Measurements from ENCODE around the gene TRIM46. TPM values are rescaled to one million over a fixed set of nuclear protein-coding genes. Genes with fewer than 3 reads are reported as not detected.

TRIM46 gene
- total RNA-seq, 1 donor from 2014 or later: 8.1 TPM

DNA sequence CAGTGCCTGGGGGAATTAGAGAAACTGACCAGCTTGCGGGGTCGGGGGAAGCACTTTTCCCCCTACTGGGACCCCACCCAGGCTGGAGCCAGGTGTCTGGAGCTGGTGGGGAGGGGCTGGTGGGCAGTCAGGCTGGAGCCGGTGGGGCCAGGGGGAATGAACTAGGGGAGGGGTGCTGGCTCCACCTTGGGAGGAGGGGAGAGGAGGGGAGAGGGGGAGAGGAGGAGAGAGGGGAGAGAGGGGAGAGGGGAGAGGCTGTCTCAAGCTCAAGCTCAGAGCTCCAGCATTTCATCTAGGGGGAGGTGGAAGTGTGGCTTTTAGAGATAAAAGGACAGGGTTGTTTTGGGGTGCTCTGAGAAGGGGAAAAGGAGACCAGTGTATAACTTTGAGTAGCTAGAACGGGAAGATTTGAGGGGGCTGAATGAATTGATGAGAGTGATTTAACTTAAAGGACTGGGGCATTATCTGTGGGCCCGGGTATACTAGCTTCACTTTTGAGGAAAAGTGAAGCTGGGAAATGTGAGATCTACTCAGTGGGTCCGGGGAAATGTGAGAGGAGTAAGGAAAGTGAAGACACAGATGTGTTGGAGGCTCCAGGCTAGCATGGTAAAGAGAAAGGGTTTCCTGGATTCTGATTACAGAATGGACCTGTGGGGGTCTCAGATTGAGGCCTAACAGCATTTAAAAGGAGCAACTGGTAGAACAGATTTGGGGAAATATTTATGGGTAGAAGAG is 43.2 kb upstream of the TRIM46 start:
- TF ChIP-seq, protein P1, sequence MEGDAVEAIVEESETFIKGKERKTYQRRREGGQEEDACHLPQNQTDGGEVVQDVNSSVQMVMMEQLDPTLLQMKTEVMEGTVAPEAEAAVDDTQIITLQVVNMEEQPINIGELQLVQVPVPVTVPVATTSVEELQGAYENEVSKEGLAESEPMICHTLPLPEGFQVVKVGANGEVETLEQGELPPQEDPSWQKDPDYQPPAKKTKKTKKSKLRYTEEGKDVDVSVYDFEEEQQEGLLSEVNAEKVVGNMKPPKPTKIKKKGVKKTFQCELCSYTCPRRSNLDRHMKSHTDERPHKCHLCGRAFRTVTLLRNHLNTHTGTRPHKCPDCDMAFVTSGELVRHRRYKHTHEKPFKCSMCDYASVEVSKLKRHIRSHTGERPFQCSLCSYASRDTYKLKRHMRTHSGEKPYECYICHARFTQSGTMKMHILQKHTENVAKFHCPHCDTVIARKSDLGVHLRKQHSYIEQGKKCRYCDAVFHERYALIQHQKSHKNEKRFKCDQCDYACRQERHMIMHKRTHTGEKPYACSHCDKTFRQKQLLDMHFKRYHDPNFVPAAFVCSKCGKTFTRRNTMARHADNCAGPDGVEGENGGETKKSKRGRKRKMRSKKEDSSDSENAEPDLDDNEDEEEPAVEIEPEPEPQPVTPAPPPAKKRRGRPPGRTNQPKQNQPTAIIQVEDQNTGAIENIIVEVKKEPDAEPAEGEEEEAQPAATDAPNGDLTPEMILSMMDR (conservative IDR thresholded peaks at IDR 0.05): no peak
- DNase-seq (ENCODE audit: extremely low spot score, unreplicated experiment): no peak
- Mint-ChIP-seq H3K4me3 (peak overlapping the region; percentile 92), H3K4me1 (ENCODE audit: unreplicated experiment) (peaks cover 49% of the 10 kb centered on the region), H3K36me3 (peaks cover 21% of the 10 kb centered on the region), H3K27ac (peak overlapping the region; percentile 100), H3K9me3 (no peaks in the 10 kb centered on the region), H3K27me3 (peaks cover 33% of the 10 kb centered on the region)

DNA sequence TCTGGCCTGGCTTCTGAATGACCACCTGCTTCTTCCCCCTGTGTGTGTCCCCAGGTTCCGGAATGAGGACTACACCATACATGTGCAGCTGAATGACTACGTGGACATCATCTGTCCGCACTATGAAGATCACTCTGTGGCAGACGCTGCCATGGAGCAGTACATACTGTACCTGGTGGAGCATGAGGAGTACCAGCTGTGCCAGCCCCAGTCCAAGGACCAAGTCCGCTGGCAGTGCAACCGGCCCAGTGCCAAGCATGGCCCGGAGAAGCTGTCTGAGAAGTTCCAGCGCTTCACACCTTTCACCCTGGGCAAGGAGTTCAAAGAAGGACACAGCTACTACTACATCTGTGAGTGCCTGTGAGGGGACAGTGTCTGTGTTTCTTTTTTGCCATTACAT is 42.4 kb upstream of the TRIM46 start:
- H3K4me1 Mint-ChIP-seq (ENCODE audit: unreplicated experiment): peaks cover 45% of the 10 kb centered on the region
- H3K27me3 Mint-ChIP-seq: peaks cover 27% of the 10 kb centered on the region

DNA sequence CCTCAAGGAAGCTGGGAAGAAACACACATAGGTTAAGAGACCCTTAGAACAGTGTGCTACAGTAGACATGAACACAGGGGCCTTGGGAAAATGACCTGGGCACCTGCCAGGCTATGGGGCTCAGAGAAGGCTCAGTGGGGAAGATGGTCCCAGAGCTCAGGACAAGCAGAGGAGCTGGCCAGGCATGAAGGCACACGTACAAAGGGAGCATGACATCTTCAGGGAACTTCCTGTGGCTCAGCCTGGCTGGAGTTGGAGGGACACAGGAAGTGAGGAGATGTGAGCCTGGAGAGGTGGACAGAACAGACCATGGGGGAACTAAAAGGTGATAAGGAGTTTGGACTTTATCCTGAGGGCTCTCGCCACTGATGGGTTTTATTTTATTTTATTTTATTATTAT is 41.8 kb upstream of the TRIM46 start:
- peaks cover 43% of the 10 kb centered on the region for H3K4me1 Mint-ChIP-seq (ENCODE audit: unreplicated experiment)
- TF ChIP-seq, protein P1 (conservative IDR thresholded peaks at IDR 0.05): no peak

More for the DNA sequence above, 42.4 kb upstream of the TRIM46 start:
- no peaks in the 10 kb centered on the region for H3K9me3 Mint-ChIP-seq
- peak overlapping the region; percentile 92 for H3K4me3 Mint-ChIP-seq
- DNase-seq (ENCODE audit: extremely low spot score, unreplicated experiment): no peak
- TF ChIP-seq, protein P1 (conservative IDR thresholded peaks at IDR 0.05): no peak
- H3K27ac Mint-ChIP-seq: peak overlapping the region; percentile 100
- peaks cover 21% of the 10 kb centered on the region for H3K36me3 Mint-ChIP-seq

DNA sequence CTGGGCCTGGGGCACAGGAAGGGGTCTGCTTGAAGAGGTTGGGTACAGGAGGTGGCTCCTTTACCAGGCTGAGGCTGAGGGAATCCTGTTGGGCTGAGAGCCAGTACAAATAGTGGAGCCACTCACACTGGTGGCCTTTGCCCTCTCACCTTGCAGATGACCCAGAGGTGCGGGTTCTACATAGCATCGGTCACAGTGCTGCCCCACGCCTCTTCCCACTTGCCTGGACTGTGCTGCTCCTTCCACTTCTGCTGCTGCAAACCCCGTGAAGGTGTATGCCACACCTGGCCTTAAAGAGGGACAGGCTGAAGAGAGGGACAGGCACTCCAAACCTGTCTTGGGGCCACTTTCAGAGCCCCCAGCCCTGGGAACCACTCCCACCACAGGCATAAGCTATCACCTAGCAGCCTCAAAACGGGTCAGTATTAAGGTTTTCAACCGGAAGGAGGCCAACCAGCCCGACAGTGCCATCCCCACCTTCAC is 39.8 kb upstream of the TRIM46 start:
- Mint-ChIP-seq H3K4me1 (ENCODE audit: unreplicated experiment) (peaks cover 41% of the 10 kb centered on the region), H3K9me3 (no peaks in the 10 kb centered on the region), H3K4me3 (peak overlapping the region; percentile 66), H3K27ac (peak overlapping the region; percentile 100), H3K27me3 (peaks cover 5% of the 10 kb centered on the region), H3K36me3 (peaks cover 25% of the 10 kb centered on the region)
- no peak for DNase-seq (ENCODE audit: extremely low spot score, unreplicated experiment)
- TF ChIP-seq, protein P1 (conservative IDR thresholded peaks at IDR 0.05): no peak

More for the DNA sequence above, 41.8 kb upstream of the TRIM46 start:
- Mint-ChIP-seq H3K27ac (peak overlapping the region; percentile 100), H3K9me3 (no peaks in the 10 kb centered on the region), H3K36me3 (peaks cover 21% of the 10 kb centered on the region), H3K4me3 (peak overlapping the region; percentile 70), H3K27me3 (peaks cover 22% of the 10 kb centered on the region)
- DNase-seq (ENCODE audit: extremely low spot score, unreplicated experiment): no peak

DNA sequence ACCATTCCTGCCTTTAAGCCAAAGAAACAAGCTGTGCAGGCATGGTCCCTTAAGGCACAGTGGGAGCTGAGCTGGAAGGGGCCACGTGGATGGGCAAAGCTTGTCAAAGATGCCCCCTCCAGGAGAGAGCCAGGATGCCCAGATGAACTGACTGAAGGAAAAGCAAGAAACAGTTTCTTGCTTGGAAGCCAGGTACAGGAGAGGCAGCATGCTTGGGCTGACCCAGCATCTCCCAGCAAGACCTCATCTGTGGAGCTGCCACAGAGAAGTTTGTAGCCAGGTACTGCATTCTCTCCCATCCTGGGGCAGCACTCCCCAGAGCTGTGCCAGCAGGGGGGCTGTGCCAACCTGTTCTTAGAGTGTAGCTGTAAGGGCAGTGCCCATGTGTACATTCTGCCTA is 39.3 kb upstream of the TRIM46 start:
- DNase-seq (ENCODE audit: extremely low spot score, unreplicated experiment): no peak
- Mint-ChIP-seq H3K9me3 (no peaks in the 10 kb centered on the region), H3K4me1 (ENCODE audit: unreplicated experiment) (peaks cover 39% of the 10 kb centered on the region), H3K36me3 (peaks cover 25% of the 10 kb centered on the region), H3K4me3 (peak overlapping the region; percentile 100), H3K27ac (peak overlapping the region; percentile 100), H3K27me3 (peaks cover 5% of the 10 kb centered on the region)
- TF ChIP-seq, protein P1 (conservative IDR thresholded peaks at IDR 0.05): no peak

Measured in type B pancreatic cell (in vitro differentiated cells).